Activated naive CD4-positive, alpha-beta T cell treated with anti-CD3 and anti-CD28 coated beads, Interleukin-2, amount 50 U/mL, for 24 hours (primary cell): ENCODE results near the gene DENND1A.

Experiments
- H3K27ac Mint-ChIP-seq: one replicate; pipeline ENCODE4 v1.8.0; 2021; ENCODE audit warnings: mild to moderate bottlenecking, mixed read lengths
- H3K27me3 Mint-ChIP-seq: one replicate; pipeline ENCODE4 v1.8.0; 2021; ENCODE audit warnings: mixed read lengths
- H3K36me3 Mint-ChIP-seq: one replicate; pipeline ENCODE4 v1.8.0; 2021; ENCODE audit warnings: mixed read lengths
- H3K4me1 Mint-ChIP-seq: one replicate; pipeline ENCODE4 v1.8.0; 2021; ENCODE audit warnings: mixed read lengths
- H3K4me3 Mint-ChIP-seq: one replicate; pipeline ENCODE4 v1.8.0; 2021; ENCODE audit warnings: mild to moderate bottlenecking, mixed read lengths
- H3K9me3 Mint-ChIP-seq: one replicate; pipeline ENCODE4 v1.8.0; 2021; ENCODE audit warnings: mixed read lengths

Gene DENND1A

DNA sequence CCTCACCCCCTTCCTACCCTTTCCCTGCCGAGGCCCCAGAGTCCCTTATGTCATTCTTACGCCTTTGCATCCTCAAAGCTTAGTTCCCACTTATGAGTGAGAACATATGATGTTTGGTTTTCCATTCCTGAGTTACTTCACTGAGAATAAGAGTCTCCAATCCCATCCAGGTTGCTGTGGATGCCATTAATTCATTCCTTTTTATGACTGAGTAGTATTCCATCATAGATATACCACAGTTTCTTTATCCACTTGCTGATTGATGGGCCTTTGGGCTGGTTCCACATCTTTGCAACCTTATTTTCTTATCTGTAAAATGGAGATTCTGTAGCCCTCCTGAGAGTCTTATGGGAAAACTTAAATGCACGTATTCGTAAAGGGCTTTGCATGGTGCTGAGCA, 537.1 kb downstream of the DENND1A start:
- Mint-ChIP-seq H3K27ac (no peak overlapping the region), H3K9me3 (no peaks in the 10 kb centered on the region), H3K27me3 (no peaks in the 10 kb centered on the region), H3K36me3 (peaks cover 3% of the 10 kb centered on the region), H3K4me1 (no peaks in the 10 kb centered on the region), H3K4me3 (no peak overlapping the region)

DNA sequence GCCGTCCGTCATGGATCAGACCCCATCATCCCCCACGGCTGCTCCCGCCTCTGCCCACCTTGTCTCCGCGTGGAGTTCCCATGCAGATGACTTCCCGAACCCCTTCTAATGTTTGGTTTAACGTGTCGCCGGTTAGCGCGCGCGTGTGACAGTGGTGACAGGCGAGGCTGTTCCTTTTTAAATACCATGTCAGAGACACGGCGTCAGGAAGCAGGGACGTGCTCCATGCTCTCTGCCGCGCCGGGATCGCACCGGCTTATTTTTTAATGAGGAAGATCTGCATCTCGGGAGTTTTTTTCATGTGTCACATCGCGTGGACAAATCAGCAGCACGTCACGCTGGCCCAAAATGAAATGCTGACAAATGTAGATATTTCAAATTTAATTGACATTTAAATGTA, 538.0 kb downstream of the DENND1A start:
- Mint-ChIP-seq H3K4me1 (no peaks in the 10 kb centered on the region), H3K27ac (no peak overlapping the region), H3K36me3 (peaks cover 3% of the 10 kb centered on the region), H3K27me3 (no peaks in the 10 kb centered on the region), H3K4me3 (no peak overlapping the region), H3K9me3 (no peaks in the 10 kb centered on the region)

- Mint-ChIP-seq H3K9me3 (no peaks in the 10 kb centered on the region), H3K4me1 (no peaks in the 10 kb centered on the region), H3K36me3 (peaks cover 3% of the 10 kb centered on the region), H3K27me3 (no peaks in the 10 kb centered on the region), H3K27ac (no peak overlapping the region), H3K4me3 (no peak overlapping the region)
Observed at GRCh38 chr9:123391233-123391632, 538.7 kb downstream of the DENND1A start.

- Mint-ChIP-seq H3K36me3 (peaks cover 1% of the 10 kb centered on the region), H3K4me3 (no peak overlapping the region), H3K27ac (no peak overlapping the region), H3K4me1 (no peaks in the 10 kb centered on the region), H3K9me3 (no peaks in the 10 kb centered on the region), H3K27me3 (no peaks in the 10 kb centered on the region)
Observed at GRCh38 chr9:123390337-123391135, 539.4 kb downstream of the DENND1A start.

- H3K9me3 Mint-ChIP-seq = no peaks in the 10 kb centered on the region
- H3K27ac Mint-ChIP-seq = peak overlapping the region; percentile 62
- H3K4me3 Mint-ChIP-seq = no peak overlapping the region
Observed at GRCh38 chr9:123389698-123390097, 540.2 kb downstream of the DENND1A start.

GRCh38 chr9:123389070-123389469, 540.9 kb downstream of the DENND1A start:
- Mint-ChIP-seq H3K4me1 (no peaks in the 10 kb centered on the region), H3K4me3 (no peak overlapping the region), H3K36me3 (no peaks in the 10 kb centered on the region), H3K27ac (no peak overlapping the region), H3K9me3 (no peaks in the 10 kb centered on the region), H3K27me3 (no peaks in the 10 kb centered on the region)

More at GRCh38 chr9:123389698-123390097, 540.2 kb downstream of the DENND1A start:
- peaks cover 1% of the 10 kb centered on the region for H3K36me3 Mint-ChIP-seq
- no peaks in the 10 kb centered on the region for H3K27me3 Mint-ChIP-seq
- H3K4me1 Mint-ChIP-seq = no peaks in the 10 kb centered on the region

DNA sequence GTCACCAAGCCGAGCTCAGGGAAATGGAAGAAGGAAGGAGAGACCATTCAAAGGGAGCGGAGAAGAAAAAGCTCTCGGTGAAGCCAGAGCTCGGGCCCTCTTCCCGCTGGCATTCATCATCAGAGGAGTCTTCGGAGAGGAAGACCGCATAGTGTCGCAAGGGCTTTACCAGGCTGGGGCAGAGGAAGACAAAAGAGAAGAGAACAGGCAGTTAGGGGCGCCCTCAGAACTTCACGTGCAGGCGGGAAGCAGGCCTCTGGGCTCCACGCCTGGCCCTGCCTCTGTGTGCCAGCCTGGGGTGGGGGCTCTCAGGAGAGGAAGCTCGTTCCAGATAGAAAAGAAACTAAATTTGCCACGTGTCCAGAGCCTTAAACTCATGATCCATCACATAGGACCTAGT, 542.2 kb downstream of the DENND1A start:
- Mint-ChIP-seq H3K4me3 (no peak overlapping the region), H3K9me3 (no peaks in the 10 kb centered on the region), H3K27me3 (no peaks in the 10 kb centered on the region), H3K36me3 (no peaks in the 10 kb centered on the region), H3K4me1 (no peaks in the 10 kb centered on the region), H3K27ac (no peak overlapping the region)

- Mint-ChIP-seq H3K4me1 (no peaks in the 10 kb centered on the region), H3K27ac (no peak overlapping the region), H3K4me3 (no peak overlapping the region), H3K36me3 (no peaks in the 10 kb centered on the region), H3K9me3 (no peaks in the 10 kb centered on the region), H3K27me3 (no peaks in the 10 kb centered on the region)
Observed at GRCh38 chr9:123383512-123384170, 546.3 kb downstream of the DENND1A start.

DNA sequence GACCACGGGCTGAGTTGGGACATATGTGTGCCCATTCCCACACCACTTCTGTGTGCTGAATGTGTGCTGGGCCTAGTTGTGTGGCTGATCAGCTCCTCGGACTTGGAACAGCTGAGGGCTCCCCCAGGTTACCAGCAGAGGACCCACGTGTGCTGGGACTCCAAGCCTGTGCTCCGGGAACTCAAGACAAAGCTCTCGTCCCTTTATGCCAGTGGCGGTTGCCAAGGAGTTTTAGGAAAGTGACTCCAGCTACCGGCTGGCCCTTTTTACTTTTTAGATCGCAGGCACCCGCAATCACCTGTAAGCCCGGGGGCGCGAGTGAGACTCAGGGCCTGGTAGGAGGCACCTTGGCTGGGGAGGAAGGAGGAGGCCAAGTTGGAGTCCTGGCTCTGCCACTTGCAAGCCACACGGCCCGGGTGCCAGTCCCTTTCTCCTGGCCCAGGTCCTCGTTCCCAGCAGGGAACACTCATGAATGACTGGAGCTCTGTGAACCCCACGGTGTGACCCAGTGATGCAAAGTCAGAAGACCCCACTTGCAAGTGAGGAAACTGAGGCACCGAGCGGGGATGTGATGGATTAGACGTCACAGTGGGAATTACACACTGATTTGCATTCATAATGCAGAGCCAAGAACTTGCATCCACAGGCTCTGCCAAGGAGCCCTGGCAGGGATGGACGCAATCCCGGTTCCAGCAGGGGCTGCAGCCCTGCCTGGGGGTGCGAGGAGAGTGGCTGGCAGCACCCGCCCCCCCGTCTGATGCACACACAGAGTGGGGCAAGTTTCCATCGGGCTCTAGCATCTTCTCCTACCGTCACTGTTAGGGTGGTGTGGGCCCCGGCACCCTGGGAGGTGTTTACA, 547.0 kb downstream of the DENND1A start:
- Mint-ChIP-seq H3K27me3 (no peaks in the 10 kb centered on the region), H3K4me3 (no peak overlapping the region), H3K36me3 (no peaks in the 10 kb centered on the region), H3K27ac (no peak overlapping the region), H3K4me1 (no peaks in the 10 kb centered on the region), H3K9me3 (no peaks in the 10 kb centered on the region)

DNA sequence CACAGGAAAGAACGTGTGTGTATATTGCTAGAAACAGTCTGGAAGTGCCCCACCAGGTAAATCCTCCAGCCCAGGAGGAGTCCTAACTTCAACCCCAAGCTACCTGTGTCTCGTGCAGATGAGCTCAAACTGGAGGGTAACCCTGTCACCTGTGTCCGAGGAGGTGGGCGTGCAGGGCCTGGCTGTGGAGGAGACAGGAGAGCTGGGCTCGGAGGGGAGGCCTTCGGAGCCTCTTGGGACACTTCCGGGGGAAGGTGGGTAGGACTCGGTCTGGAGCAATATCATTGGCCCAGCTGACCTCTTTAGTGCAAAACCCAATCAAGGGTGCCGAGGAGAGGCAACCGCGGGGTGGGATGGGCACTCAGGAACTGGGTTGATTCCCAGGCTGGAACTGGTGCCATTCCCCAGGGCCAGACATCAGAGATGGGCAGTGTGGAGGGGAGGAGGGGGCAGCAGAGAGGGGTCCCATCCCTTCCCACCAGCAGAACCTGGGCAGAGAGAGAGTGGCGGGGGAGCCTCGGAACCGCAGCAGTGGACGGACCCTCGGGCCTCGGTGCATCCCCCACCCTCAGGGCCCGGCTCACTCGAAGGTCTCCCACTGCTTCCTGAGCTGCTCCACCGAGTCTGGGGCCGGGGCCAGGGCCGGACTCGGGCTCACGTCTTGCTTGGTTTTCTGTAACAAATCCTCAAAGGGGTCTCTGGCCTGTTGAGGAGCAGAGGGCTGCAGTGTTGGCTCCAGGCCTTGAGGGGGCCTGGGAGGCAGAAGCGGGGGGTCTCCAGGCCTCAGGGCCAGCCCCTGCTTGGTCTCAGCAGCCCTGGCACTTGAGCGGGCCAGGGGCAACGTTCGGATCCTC, 548.8 kb downstream of the DENND1A start:
- Mint-ChIP-seq H3K27me3 (peaks cover 2% of the 10 kb centered on the region), H3K27ac (no peak overlapping the region), H3K4me3 (no peak overlapping the region), H3K4me1 (no peaks in the 10 kb centered on the region), H3K9me3 (no peaks in the 10 kb centered on the region), H3K36me3 (no peaks in the 10 kb centered on the region)

DNA sequence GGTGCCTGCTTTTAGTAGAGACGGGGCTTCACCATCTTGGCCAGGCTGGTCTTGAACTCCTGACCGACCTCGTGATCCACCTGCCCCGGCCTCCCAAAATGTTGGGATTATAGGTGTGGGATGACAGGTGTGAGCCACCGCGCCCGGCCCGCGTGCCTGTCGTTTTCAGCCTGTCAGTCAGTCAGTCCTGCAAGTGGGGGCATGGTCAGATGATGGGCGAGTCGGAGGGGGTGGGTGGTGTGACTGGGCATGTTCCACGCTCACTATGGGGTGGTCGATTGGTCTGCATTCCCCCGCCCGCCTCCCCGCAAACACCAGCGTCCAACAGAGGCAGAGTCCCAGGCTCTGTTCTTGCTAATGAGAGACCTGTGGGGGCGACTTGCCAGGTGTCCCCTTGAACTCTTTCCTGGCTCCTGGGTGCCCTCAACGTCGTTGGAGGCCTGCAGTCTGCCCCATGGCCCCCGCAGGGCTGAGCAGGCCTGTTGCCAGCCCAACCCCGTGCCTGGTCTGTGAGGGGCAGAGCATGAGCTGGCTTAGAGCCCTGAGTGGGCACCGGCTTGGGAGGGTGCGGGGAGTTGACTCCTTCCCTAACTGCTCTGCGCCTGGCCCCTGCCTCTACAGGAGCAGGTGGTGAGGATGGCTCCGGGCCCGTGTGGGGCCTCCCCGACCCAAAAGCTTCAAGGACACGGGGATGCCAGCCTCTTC, 550.8 kb downstream of the DENND1A start:
- H3K36me3 Mint-ChIP-seq = no peaks in the 10 kb centered on the region
- no peak overlapping the region for H3K27ac Mint-ChIP-seq
- H3K4me1 Mint-ChIP-seq = peaks cover 7% of the 10 kb centered on the region
- H3K9me3 Mint-ChIP-seq = no peaks in the 10 kb centered on the region
- no peak overlapping the region for H3K4me3 Mint-ChIP-seq
- peaks cover 9% of the 10 kb centered on the region for H3K27me3 Mint-ChIP-seq

- no peak overlapping the region for H3K27ac Mint-ChIP-seq
- H3K36me3 Mint-ChIP-seq = no peaks in the 10 kb centered on the region
- H3K4me3 Mint-ChIP-seq = no peak overlapping the region
- H3K9me3 Mint-ChIP-seq = no peaks in the 10 kb centered on the region
- H3K4me1 Mint-ChIP-seq = peaks cover 7% of the 10 kb centered on the region
- peaks cover 10% of the 10 kb centered on the region for H3K27me3 Mint-ChIP-seq
Observed at GRCh38 chr9:123378025-123378424, 551.9 kb downstream of the DENND1A start.

- no peak overlapping the region for H3K27ac Mint-ChIP-seq
- H3K4me1 Mint-ChIP-seq = peaks cover 11% of the 10 kb centered on the region
- no peak overlapping the region for H3K4me3 Mint-ChIP-seq
- H3K9me3 Mint-ChIP-seq = no peaks in the 10 kb centered on the region
- peaks cover 14% of the 10 kb centered on the region for H3K27me3 Mint-ChIP-seq
- H3K36me3 Mint-ChIP-seq = no peaks in the 10 kb centered on the region
Observed at GRCh38 chr9:123377211-123377971, 552.5 kb downstream of the DENND1A start.
